GM13976 (cell line): ENCODE measurements around the gene TAF8.
A peak's percentile ranks its signal among the peaks of the same experiment; 100 is the strongest.

ENCODE experiments used
- DNase-seq: peaks from one replicate; pipeline ENCODE4 v3.0.0; 2012; ENCODE audit warnings: low spot score
- in situ Hi-C: fragments of 300-500 bp; cut with MboI; formaldehyde crosslinking; loops from one replicate; pipeline ENCODE4 v1.12.0; 2022; ENCODE audit warnings: low sequenced_read_pairs, mixed read lengths, inconsistent platforms; ENCODE audit not compliant: unreplicated experiment
- TF ChIP-seq, protein P1 (sequence below): IDR thresholded peaks from 2 replicates; pipeline ENCODE4 v1.5.1; 2012; ENCODE audit warnings: borderline replicate concordance, mild to moderate bottlenecking; ENCODE audit not compliant: insufficient read depth; ENCODE audit errors: extremely low read depth, missing control alignments, control extremely low read depth

The TAF8 gene

DNA sequence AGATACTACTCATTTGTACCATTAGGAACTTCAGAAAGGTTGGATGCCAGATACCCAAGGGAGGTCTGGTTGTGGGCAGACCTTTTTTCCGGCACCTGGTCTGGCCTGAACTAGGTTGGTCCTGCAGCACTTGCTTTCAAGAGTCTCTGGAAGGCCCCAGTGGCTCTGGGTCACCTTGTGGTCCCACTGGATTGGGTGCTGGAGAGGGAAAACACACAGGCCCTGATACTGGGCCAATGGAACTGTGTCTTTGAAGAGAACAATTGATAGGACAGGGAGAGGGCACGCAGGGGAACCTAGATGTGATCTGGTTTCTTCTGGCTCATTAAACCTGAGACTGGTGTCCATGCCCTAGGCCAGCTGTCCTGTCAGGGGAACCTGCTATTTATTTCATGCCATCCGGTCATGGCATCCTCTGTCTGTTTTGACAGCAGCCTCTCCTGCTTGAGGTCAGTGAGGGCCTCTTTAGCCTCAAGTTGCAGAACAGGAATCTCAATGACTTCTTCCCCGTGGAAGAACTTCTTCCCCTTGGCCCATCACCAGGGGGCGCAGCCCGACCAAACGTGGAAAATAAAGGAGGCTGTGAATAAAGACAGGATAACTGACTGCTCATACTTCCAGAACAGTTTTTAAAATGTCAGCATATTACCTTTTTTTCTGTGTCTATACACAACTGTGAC lies 25.0 kb downstream of the TAF8 start:
- in situ Hi-C loops, result no loop called here
- TF ChIP-seq, protein P1, sequence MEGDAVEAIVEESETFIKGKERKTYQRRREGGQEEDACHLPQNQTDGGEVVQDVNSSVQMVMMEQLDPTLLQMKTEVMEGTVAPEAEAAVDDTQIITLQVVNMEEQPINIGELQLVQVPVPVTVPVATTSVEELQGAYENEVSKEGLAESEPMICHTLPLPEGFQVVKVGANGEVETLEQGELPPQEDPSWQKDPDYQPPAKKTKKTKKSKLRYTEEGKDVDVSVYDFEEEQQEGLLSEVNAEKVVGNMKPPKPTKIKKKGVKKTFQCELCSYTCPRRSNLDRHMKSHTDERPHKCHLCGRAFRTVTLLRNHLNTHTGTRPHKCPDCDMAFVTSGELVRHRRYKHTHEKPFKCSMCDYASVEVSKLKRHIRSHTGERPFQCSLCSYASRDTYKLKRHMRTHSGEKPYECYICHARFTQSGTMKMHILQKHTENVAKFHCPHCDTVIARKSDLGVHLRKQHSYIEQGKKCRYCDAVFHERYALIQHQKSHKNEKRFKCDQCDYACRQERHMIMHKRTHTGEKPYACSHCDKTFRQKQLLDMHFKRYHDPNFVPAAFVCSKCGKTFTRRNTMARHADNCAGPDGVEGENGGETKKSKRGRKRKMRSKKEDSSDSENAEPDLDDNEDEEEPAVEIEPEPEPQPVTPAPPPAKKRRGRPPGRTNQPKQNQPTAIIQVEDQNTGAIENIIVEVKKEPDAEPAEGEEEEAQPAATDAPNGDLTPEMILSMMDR, result peak; percentile 54
- DNase-seq, result peak; percentile 73

DNA sequence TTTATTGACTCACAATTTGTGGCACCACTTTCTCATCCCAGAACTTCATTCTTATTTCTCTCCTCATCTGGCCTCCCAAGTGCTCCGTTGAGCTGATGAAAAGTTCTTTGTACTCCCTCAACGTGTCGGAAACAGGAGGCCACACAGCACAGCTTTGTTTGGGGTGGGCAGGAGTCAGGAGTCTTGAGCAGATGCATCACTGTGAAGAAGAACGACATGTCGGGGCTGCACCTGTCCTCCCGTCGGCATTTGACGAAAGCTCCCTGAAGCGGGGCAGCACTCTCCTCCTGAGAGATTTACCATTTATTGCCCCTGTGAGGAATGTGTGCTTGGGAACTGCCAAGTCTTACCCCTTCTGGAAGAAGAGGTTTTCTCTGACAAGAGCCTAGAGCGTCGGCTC lies 28.1 kb downstream of the TAF8 start:
- in situ Hi-C loops, result no loop called here
- DNase-seq, result no peak

GRCh38 chr6:42079941-42080464 lies 29.7 kb downstream of the TAF8 start:
- in situ Hi-C loops, result no loop called here
- no peak for DNase-seq
- TF ChIP-seq, protein P1, result no peak

More for the DNA sequence above, 28.1 kb downstream of the TAF8 start:
- TF ChIP-seq, protein P1, result no peak

GRCh38 chr6:42083530-42083929 lies 33.2 kb downstream of the TAF8 start:
- no peak for DNase-seq
- TF ChIP-seq, protein P1, result no peak
- in situ Hi-C loops, result no loop called here

GRCh38 chr6:42084889-42085288 lies 34.6 kb downstream of the TAF8 start:
- DNase-seq, result no peak
- in situ Hi-C loops, result no loop called here
- TF ChIP-seq, protein P1, result no peak

DNA sequence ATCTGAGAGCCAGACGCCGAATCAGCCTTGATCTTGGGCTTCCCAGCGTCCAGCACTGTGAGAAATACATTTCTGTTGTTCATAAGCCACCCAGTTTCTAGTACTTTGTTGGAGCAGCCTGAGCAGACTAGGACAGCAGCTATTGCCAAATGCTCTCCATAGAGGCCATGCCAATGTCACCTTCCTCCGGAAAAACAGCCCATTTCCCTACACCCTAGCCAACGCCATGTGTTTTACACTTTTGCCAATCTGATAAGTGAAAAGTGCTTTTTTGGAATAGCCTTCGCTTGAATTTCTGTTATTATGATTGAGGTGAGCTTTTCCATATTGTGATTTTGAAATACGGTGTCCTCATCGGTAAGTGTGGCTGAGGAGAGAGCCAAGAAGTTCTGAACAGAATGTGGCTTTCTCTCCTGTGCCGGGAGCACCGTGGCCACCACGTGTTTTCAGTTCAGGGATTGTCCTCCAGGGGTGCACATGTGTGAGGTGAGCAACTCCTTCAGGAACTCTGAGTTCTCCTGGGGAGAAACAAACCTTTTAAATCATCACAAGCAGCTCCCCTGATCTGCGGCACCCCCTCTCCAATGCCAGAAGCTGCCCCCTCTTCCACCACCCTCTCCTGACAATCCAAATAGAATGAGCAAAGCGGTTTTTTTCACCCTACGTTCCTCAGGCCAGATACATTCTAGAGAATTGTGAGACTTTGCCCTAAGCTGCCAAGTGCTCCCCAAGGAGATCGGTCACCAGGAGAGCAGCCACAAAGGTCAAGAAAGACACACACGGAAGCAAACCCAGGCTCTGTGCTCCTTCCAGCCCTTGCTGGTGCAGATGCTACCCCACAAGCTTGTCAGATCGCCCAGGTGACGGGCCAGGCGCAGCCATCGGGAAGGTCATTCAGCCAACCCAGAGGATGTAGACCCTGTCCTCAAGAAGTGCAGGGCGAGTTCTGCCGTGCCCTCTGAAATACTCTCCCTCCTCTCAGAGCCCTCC lies 36.0 kb downstream of the TAF8 start:
- in situ Hi-C loops, result no loop called here
- no peak for DNase-seq
- TF ChIP-seq, protein P1, result no peak
